ENCODE data around the gene NR6A1.

DNA sequence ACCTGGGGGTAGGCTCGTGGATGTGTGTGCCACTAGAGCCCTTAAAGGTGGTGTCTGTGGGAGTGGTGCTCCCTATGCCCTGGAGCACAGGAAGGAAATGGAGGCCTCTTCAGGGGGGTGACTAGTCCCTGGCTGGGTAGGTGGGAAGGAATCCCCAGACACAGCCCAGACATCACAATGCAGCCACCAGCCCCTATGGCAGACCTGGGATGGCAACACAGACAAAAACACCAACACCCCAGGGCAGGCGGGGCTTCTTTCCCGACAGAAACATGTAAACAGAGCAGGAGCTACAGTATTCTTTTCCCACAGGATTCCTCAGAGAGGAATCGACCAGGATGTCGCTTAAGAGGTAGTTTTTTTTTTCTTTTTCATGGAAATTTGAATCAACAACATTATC, 253.5 kb downstream of the NR6A1 start:
- TF ChIP-seq EZH2 (IDR thresholded peaks at IDR 0.05; ENCODE audit: insufficient read depth, poor library complexity, severe bottlenecking) (no peak), EZH2phosphoT487 (IDR thresholded peaks at IDR 0.05; ENCODE audit: insufficient read depth, low read depth) (no peak)
